G401.6 (cell line): ENCODE measurements around the gene TBC1D2B.
"Not testable (repeated sequence)": the region's sequence is repeated elsewhere in the genome, so short reads cannot be mapped to it uniquely, and the experiment has no call there.

Experiments
- FAIRE-seq: peaks from 2 replicates; lab custom pipeline; 2012; peaks lifted over from hg19 to GRCh38; lab: Jason Lieb, UNC

TBC1D2B gene

DNA sequence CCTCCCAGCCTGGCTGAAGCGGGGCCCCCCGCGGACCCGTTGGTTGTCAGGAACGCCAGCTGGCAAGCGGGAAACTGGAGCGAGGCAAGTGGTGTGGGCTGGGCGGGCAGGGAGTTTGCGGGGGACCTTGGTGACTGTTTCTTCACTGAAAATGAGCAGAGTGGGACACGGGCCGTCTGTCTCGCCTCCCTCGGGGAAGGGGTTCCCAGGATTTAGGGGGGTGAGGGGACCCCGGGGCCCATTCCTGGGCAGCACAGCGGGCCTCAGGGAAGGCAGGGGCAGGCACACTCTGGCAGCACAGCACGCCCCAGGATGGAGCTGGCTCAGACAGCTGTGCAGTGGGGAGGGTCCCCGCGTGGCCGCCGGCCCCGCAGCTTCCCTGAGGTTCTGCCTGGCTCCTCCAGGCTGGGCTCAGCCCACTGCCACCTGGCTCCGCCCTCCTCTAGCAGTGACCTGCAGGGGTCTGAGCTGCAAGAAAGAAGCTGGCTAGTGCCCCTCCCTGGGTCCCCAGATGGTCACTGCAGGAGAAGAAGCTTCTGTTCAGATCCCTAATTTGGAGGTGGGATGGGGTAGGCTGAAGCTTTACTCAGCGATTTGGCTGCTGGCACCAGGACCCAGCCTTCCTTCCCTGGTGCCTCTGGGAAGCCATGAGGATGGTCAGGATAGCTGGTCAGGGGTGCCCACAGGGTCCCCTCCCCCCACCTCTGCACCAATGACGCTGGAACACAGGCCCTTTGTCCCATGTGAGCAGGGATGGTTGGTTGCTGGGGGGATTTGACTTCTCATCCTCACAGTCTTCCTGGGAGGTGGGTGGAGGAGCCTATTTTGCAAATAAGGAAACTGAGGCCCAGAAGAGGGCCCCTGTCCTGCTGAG lies 90.4 kb downstream of the TBC1D2B start:
- no peak for FAIRE-seq

DNA sequence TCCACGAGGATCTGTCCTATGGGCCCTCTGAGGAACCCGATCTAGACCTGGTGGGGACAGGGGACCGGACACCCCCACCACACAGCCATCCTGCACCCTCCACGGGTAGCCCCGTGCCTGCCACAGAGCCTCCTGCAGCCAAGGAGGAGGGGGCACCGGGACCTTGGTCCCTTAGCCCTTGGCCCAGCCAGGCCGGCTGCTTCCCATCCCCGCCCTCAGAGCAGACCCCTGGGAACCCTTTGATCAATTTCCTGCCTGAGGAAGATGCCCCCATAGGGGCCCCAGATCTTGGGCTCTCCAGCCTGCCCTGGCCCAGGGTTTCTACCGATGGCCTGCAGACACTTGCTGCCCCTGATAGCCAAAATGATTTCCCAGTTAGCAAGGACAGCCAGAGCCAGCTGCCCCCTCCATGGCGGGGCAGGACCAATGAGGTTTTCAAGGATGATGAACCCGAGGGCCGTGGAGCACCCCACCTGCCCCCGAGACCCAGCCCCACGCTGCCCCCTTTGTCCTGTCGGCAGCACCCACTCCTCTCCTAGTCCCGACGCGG lies 91.5 kb downstream of the TBC1D2B start:
- FAIRE-seq, result no peak

DNA sequence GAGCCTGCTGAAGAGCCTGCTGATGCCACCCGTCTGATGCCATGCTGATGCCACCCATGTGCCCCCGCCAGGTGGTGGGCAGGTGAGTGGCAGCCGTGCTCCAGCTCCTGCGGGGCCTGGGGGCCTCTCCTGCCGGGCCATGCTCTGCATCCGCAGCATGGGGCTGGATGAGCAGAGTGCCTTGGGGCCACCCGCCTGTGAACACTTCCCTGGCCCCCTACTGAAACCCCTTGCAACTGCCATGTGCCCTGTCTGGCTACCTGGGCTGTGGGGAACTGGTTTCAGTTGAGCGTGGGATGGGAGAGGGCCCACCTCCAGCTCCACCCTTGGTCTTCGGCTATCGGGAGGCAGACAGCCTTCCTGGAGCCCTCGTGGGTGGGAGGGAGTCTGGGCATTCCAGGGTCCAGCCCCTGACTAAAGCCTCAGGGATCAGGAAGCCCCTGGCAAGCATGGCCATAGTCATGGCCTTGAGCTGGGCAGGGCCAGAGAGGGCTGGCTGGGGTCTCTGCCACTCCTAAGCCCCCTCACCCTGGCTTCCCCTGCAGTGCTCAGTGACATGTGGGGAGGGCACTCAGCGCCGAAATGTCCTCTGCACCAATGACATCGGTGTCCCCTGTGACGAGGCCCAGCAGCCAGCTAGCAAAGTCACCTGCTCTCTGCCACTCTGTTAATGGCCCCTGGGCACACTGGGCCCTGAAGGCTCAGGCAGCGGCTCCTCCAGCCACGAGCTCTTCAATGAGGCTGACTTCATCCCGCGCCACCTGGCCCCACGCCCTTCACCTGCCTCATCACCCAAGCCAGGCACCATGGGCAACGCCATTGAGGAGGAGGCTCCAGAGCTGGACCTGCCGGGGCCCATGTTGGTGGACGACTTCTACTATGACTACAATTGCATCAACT lies 92.2 kb downstream of the TBC1D2B start:
- FAIRE-seq, result no peak

DNA sequence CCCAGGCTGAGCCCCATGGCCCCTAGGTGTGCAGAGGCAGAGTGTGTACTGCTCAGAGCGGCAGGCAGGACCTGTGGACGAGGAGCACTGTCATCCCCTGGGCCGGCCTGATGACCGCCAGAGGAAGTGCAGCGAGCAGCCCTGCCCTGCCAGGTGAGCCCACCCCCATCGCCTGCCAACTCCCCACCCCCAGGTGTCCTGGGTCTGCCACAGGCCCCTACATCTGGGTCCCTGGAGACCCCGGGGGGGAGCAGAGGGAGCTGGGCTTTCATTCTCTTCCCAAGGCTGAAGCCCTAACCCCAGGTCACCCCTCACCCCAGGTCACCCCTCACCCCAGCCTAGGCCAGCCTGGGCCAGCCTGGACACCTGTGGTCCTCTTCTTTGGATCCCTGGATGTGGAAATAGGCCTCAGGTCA lies 93.1 kb downstream of the TBC1D2B start:
- no peak for FAIRE-seq

DNA sequence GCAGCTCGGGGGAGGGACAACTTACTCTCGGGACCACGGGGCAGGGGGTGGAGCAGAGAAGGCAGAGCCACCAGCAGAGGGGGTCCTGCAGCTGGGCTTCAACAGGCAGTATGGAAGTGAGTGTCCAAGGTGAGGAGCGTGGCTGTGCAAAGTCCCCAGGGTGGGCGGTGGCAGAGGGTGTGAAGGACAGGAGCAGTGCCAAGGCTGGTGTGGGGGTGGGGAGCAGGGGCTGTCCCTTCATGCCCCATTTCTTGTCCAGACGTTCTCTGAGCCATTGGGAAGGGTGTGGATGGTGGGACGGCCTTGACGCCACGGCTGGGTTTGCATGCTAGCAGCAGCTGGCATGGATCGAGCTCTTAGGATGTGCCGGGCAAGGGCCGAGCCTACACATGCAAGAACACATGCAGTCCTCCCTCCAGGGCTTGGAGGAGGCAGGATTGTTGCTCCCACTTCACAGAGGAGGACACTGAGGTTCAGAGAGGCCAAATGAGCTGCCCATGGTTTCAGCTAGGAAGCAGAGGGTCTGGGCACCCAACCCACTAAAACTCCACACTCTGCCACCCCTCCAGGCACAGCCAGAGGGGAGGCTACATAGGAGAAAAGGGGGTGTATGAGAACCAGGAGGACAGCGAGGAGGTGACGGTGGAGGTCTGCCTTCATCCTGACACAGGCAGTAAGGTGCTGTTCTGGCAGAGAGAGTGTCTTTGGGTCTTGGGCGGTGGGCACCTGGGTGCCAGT lies 93.6 kb downstream of the TBC1D2B start:
- no peak for FAIRE-seq

DNA sequence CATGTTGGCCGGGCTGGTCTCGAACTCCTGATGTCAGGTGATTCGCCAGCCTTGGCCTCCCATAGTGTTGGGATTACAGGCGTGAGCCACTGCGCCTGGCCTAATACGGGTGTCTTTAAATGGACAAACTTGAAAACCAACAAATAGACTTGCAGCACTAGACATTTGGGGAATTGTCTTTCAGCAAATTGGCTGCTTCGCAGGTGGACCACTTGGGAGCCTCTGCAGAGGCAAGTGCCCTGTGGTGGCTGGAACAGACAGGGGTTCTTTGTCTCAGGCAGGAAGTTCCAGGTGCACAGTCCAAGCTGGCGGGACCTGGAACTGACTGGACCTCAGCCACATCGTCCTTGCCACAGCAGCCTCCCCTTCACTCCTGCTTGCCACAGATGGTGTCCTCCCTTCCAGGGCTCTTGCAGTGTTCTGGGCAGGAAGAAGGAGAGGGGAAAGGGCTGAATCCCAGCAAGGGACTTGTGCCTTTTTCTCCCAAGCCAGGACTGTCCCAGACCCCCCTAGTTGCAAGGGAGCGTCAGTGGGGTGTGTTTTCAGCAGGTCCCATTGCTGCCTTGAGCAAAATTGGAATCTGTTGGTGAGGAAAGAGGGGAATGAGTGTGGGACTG lies 94.3 kb downstream of the TBC1D2B start:
- no peak for FAIRE-seq

DNA sequence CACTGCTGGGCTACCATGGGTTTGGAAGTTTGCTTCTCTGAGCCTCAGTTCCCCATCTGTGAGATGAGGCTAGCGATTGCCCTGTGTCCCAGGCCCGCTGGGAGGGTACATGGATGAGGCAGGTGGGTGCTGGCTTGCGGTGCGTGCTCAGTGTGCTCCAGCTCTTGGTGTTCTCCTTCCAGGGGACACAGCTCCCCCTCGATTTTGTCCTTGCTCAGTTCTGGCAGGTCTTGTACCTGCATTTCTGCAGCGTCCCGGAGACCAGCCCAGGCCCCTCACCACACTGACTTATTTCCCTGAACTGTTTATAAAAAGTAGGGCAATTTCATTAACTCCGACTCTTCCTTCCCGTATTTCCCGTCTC lies 95.4 kb downstream of the TBC1D2B start:
- FAIRE-seq, result no peak

DNA sequence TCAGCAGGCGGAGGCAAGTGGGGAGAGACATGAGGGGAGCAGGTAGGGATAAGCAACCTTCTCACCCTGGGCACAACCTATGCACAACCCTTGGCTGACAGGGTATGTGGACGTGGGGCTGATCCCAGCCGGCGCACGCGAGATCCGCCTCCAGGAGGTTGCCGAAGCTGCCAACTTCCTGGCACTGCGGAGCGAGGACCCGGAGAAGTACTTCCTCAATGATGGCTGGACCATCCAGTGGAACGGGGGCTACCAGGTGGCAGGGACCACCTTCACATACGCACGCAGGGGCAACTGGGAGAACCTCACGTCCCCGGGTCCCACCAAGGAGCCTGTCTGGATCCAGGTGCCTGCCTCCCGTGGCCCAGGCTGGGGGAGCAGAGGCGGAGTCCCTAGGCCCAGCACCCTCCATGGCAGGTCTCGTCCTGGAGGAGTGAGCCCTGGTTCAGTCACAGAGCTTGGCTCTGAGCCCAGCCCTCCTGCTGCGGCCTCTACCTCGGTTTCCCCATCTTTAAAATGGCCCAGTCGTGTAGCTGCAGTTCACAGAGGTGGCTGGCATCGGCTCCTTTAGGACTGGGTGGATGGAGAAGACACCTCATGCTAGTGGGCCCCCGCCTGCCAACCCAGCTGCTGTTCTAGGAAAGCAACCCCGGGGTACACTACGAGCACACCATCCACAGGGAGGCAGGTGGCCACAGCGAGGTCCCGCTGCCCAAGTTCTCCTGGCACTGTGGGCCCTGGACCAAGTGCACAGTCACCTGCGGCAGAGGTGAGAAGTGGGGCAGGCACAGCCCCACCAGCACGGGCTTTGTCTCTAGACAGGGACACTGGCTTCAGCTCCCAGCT lies 96.0 kb downstream of the TBC1D2B start:
- FAIRE-seq, result no peak

DNA sequence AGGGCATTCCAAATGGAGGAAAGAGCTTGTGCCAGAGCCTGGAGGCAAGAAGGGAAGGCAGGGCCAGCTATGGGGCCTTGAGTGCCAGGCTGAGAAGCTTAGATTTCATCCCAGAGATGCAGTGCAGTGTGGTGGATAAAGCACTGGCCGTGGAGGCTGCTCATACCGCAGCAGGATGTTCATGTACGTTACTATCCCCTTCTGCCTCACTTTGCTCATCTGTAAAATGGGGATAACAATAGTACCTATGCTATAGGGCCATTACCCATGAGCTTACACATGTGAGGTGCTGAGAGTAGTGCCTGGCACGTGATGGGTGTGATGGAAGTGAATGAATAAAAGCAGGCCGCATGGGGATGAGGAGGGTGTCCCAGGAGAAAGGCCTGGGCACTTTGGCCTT lies 96.8 kb downstream of the TBC1D2B start:
- not testable (repeated sequence) for FAIRE-seq

DNA sequence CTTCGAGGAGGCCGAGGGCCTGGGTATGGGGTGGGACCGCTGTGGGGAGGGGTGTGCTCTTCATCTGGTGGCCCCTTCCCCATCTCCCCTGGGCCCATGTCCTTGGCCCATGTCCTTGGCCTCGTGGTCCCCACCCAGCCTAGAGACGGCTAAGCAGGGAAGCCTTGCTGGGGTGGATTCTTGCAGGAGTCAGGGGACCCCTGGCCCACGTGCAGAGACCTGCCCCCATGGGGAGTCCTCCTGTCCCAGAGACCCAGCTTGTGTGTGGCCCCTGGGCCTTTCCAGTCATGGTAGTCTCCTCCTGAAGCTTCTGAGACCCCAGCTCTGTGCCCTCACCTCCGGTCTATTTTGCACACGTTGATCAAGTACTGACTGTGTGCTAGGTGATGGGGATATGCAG lies 97.4 kb downstream of the TBC1D2B start:
- no peak for FAIRE-seq

DNA sequence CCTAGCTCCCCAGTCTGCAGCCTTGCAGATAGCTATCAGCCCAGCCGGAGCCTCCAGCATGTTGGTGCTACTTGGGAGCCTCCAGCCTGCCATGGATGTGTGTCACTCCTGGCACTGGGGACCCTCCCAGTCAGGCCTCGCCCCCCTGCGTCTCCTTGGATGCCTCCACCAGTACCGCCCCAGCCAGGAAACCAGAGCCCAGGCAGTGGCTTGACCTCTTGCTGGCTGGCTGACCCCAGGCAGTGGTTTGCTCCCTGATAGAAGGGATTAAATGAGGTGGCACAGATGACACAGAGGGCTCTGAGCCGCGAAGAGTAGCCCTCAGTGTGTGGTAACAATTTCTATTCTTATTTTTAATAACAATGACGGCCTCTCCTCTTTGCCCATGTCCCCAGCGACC lies 98.4 kb downstream of the TBC1D2B start:
- FAIRE-seq, result not testable (repeated sequence)

DNA sequence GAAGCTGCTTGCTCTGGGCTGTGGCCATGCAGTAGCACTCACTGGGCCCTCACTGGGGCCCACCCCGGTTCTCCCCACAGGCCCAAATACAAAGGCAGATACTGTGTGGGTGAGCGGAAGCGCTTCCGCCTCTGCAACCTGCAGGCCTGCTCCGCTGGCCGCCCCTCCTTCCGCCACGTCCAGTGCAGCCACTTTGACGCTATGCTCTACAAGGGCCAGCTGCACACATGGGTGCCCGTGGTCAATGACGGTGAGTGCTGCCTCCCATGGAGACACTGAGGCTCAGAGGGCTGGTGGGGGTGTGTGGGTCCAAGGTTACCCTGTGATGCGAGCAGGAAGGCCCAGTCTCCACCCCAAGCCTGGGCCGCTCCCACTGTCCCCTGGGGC lies 98.8 kb downstream of the TBC1D2B start:
- not testable (repeated sequence) for FAIRE-seq

DNA sequence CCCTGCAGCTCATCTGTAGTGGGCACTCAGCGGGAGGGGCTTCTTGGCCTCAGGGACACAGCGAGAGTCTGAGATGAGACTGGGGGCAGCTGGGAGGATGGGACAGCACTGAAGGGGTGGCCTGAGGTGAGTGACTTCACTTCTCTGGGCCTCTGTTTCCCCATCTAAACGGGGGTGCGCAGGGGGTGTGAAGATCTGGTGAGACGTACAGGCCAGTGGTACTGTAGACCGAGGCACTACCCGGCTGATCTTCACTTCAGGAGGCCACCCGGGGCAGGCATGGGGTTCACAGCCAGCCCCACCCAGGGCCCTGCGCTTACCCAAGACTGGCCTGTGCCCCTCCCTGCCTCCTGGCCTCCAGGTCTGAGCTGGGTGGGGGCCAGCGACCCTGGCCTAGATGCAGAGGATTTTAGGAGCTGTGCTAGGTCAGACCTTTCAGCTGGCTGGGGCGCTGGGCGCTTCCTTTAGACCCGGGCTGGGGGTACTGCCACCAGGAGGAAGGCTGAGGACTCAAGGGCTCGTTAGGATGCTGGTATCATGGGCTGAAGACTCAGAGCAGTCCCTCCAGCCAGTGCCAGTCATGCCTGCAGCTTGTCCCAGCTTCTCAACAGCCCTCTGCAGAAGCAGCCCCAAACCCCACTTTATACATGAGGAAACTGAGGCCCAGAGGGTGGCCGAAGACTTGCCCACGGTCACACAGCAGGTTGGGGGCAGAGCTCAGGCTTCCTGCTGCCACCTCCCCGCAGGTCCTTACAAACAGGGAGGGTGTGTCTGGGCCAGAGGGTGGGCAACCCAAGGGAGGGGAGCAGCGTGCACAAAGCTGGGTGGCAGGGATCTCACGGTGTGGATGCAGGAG lies 99.4 kb downstream of the TBC1D2B start:
- FAIRE-seq, result not testable (repeated sequence)

DNA sequence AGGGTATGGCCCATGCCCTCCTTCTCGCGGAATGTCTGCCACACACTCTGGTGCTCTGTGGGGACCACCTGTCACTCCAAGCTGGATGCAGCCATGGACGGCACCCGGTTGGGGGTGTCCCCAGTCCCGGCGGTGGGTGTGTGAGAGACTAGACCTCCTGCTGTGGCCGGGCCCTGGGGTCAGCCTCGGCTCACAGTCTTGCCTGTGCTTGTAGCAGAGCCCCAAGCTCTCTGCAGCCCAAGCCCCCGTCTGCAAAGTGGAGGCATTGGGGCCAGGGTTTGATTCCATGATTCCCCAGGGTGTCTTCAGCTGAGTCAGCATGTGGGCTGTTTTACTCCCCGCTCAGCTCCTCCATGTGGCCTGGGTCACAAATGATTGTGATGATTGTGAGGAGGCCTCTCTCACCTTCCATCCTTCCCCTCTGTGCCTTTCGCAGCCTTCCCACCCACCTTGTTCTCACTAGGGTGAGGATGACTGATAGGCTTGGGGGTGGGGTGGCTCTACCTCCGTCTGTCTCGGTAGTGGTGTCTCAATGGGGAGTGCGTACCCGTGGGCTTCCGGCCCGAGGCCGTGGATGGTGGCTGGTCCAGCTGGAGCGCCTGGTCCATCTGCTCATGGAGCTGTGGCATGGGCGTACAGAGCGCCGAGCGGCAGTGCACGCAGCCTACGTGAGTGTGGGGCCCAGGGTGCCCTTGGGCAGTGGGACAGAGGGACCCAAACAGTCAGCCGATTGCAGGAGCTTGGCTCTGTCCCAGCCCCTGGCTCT lies 100.6 kb downstream of the TBC1D2B start:
- FAIRE-seq, result not testable (repeated sequence)

DNA sequence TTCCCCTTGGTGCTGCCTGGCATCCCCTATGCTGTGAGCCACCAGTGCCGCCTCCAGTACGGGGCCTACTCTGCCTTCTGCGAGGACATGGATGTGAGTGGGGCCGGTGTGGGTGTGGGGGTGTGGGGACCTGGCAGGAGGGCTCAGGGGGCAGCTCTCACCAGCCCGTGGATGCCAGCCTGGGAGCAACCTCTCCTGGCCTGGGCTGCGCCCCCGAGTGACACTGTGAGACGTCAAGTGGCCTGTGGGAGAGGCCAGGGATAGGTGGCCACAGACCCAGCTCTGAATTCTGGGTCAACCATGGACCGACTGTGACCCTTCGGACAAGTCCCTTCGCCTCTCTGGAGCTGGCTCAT lies 101.4 kb downstream of the TBC1D2B start:
- FAIRE-seq, result not testable (repeated sequence)

DNA sequence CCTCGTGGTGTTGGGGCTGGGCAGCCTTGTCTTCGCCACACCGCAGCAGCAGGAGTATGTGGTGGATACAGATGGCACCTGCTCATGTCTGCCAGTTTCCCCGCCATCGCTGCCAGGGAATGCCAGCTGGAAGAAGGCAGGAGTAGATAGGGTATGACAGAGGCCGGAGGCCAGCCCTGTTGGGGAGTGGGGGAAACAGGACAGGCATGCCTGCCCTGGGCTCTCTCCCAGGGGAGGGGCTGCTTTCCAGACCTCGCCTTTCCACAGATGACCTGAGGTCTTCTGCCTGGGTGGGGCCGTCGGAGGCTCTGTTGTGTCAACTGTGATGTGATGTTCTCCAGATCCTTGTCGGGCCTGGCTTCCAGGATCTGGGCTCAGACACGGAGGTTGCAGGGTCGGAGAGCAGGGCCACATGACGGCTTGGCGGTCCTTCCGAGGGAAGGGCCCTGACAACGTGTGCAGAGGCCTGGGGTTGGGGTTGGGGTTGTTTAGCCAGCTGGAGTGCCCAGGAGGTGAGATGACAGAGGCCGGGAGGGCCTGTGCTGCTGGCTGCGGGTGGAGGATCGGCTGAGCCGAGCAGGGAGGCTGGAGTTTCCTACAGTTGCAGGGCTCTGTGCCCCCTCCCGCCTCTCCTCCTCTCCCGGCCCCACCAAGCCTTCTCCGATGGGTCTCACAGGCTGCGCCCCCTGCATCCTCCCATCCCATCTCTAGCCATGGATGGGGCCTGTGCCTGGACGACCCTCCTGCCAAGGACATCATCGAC lies 102.0 kb downstream of the TBC1D2B start:
- FAIRE-seq, result no peak

DNA sequence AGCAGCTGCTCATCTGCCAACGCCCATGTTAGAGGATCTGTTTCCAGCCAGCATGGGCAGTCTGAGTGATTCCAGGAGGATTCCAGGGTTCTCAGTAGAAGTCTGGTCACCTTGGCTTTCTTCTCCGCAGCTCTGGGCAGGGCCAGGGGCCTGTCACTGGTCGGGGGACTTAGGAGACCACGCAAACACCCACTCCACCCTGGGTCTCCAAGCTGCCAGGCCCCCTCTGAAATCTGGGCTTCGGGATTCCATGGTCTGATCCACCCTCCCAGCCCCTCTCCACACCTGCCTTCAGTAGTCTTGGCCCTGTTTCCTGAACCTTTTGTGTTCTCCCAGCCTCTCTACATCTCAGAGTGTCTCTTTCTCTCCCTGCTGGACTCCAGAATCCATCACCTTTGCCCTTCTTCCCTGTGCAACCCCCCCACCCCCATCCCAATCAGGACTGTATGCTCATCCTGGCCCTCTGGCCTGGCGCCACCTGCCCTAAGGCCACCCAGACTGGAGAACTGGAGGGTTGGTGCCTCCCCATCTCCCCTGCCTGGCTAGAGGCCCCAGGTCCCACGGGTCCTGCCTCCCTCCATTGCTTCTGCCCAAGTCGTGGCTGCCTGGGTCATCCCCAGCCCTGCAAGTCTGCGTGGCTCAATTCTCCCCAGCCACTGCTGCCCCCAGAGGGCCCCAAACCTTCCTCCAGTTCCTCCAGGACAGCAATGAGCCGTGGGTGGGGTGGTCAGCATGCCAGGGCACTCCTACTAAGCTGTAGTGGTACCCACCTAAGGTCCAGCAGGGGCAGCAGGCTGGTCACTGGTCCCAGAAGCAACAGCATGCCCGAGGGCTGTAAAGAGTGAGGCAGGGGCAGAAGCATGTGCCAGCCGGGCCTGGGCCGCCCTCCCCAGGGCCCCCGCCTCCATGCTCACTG lies 102.8 kb downstream of the TBC1D2B start:
- no peak for FAIRE-seq

DNA sequence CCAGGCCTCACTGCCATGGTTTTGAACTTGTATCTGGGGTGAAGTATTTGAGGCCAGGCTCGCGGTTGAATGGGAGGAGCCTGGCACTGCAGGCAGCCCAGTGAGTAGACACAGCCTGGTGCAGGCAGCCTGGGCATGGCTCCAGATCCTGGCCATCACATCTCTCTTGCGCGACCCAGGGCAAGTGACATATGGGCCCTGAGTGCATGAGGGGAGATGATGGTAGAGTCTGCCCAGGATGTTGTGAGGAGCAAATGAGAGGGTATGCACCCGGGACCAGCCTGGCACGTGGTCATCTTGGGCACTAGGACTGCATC lies 103.5 kb downstream of the TBC1D2B start:
- FAIRE-seq, result no peak
